ENCODE measurements around the gene DCTN2. TPM values are rescaled to one million over a fixed set of nuclear protein-coding genes. Genes with fewer than 3 reads are reported as not detected.

Gene DCTN2
- polyA plus RNA-seq, 1 donor from 2014 or later = 369 TPM

GRCh38 chr12:57554897-57555296 lies 7.9 kb upstream of the DCTN2 start:
- TF ChIP-seq EZH2 (IDR thresholded peaks at IDR 0.05; ENCODE audit: borderline replicate concordance, insufficient read depth, low read length, poor library complexity, severe bottlenecking) (no peak), EP300 (conservative IDR thresholded peaks at IDR 0.05; ENCODE audit: poor library complexity, severe bottlenecking) (no peak)
- Histone ChIP-seq H3K79me2 (replicated peaks; ENCODE audit: insufficient read depth, low read length) (peaks cover 80% of the 10 kb centered on the region), H3K4me3 (ENCODE audit: low read length) (peak overlapping the region; percentile 79), H3K27ac (ENCODE audit: low read length) (no peak overlapping the region), H3K36me3 (ENCODE audit: insufficient read depth, low read length) (no peaks in the 10 kb centered on the region), H3K9me2 (ENCODE audit: insufficient read depth, low read length) (no peaks in the 10 kb centered on the region), H3K27me3 (ENCODE audit: insufficient read depth, low read depth, low read length) (no peaks in the 10 kb centered on the region), H3K9me3 (ENCODE audit: low read length) (no peaks in the 10 kb centered on the region), H3F3A (ENCODE audit: insufficient read depth, low read length, poor library complexity, severe bottlenecking) (peaks cover 7% of the 10 kb centered on the region), H2AFZ (ENCODE audit: low read depth, low read length) (no peak overlapping the region), H4K20me1 (ENCODE audit: insufficient read depth) (peaks cover 5% of the 10 kb centered on the region), H3K9ac (ENCODE audit: low read length) (peak overlapping the region; percentile 5), H3K4me2 (ENCODE audit: low read length) (no peak overlapping the region)

- no peaks in the 10 kb centered on the region for H3K9me3 ChIP-seq (ENCODE audit: low read length)
- peak overlapping the region; percentile 91 for H3K27ac ChIP-seq (ENCODE audit: low read length)
- H3K4me3 ChIP-seq (ENCODE audit: low read length) = peak overlapping the region; percentile 79
- no peak overlapping the region for H2AFZ ChIP-seq (ENCODE audit: low read depth, low read length)
- no peaks in the 10 kb centered on the region for H3K27me3 ChIP-seq (ENCODE audit: insufficient read depth, low read depth, low read length)
- peak overlapping the region; percentile 99 for H3K9ac ChIP-seq (ENCODE audit: low read length)
- H3K4me2 ChIP-seq (ENCODE audit: low read length) = no peak overlapping the region
- H3K36me3 ChIP-seq (ENCODE audit: insufficient read depth, low read length) = no peaks in the 10 kb centered on the region
- peaks cover 81% of the 10 kb centered on the region for H3K79me2 ChIP-seq (replicated peaks; ENCODE audit: insufficient read depth, low read length)
- TF ChIP-seq MXI1 (conservative IDR thresholded peaks at IDR 0.05; ENCODE audit: poor library complexity, severe bottlenecking) = no peak
- TF ChIP-seq EP300 (conservative IDR thresholded peaks at IDR 0.05; ENCODE audit: poor library complexity, severe bottlenecking) = no peak
- TF ChIP-seq RAD21 (conservative IDR thresholded peaks at IDR 0.05) = no peak
- TF ChIP-seq TAF1 (IDR thresholded peaks at IDR 0.05; ENCODE audit: low read depth) = no peak
- TF ChIP-seq SMC3 (conservative IDR thresholded peaks at IDR 0.05; ENCODE audit: poor library complexity) = no peak
- TF ChIP-seq CTCF (IDR thresholded peaks at IDR 0.05; ENCODE audit: poor library complexity, severe bottlenecking) = no peak
- no peak for TF ChIP-seq EZH2 (IDR thresholded peaks at IDR 0.05; ENCODE audit: borderline replicate concordance, insufficient read depth, low read length, poor library complexity, severe bottlenecking)
- no peak for TF ChIP-seq REST (IDR thresholded peaks at IDR 0.05; ENCODE audit: borderline replicate concordance)
- no peak for TF ChIP-seq POLR2AphosphoS5 (IDR thresholded peaks at IDR 0.05)
- no peaks in the 10 kb centered on the region for H3K9me2 ChIP-seq (ENCODE audit: insufficient read depth, low read length)
- peaks cover 5% of the 10 kb centered on the region for H4K20me1 ChIP-seq (ENCODE audit: insufficient read depth)
- H3F3A ChIP-seq (ENCODE audit: insufficient read depth, low read length, poor library complexity, severe bottlenecking) = peaks cover 7% of the 10 kb centered on the region
Measured at GRCh38 chr12:57554453-57554852, 7.5 kb upstream of the DCTN2 start.

Measured in neural cell (in vitro differentiated cells).